HG03558 (cell line): ENCODE measurements around the gene ENTPD5.
"Not testable (repeated sequence)": the region's sequence is repeated elsewhere in the genome, so short reads cannot be mapped to it uniquely, and the experiment has no call there.

Source experiments
- ATAC-seq: cut with Tn5 transposase; IDR thresholded peaks from one replicate; pipeline ENCODE4 v1.9.1; 2021; ENCODE audit warnings: moderate number of reproducible peaks; ENCODE audit not compliant: unreplicated experiment; ENCODE audit errors: extremely low read depth

The ENTPD5 gene

GRCh38 chr14:73945159-73945670 lies 73.9 kb downstream of the ENTPD5 start:
- ATAC-seq: no peak

GRCh38 chr14:73944432-73945158 lies 74.5 kb downstream of the ENTPD5 start:
- ATAC-seq: no peak

- no peak for ATAC-seq
Observed at GRCh38 chr14:73943083-73943482, 76.0 kb downstream of the ENTPD5 start.

GRCh38 chr14:73942180-73942579 lies 76.9 kb downstream of the ENTPD5 start:
- no peak for ATAC-seq

DNA sequence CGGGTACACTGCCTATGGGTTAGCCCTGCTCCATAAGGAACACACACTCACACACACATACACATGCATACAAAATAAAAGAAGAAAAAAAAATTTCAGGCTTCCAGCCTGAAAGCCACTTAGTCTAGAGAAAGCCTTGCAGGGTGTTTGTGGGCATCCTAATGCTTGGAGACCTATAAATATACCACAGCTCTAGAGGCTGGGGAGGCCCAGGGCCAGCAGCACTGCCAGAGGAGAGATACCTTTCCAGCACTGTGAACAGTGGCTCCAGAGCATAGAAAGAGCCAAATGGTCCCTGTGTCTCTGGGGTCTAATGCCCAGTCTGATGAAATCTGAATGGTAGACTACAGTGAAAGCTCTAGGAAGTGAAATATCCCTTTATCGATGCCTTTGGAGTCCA lies 82.1 kb downstream of the ENTPD5 start:
- ATAC-seq: no peak

GRCh38 chr14:73936548-73936947 lies 82.5 kb downstream of the ENTPD5 start:
- ATAC-seq: no peak

GRCh38 chr14:73935666-73936065 lies 83.4 kb downstream of the ENTPD5 start:
- no peak for ATAC-seq

DNA sequence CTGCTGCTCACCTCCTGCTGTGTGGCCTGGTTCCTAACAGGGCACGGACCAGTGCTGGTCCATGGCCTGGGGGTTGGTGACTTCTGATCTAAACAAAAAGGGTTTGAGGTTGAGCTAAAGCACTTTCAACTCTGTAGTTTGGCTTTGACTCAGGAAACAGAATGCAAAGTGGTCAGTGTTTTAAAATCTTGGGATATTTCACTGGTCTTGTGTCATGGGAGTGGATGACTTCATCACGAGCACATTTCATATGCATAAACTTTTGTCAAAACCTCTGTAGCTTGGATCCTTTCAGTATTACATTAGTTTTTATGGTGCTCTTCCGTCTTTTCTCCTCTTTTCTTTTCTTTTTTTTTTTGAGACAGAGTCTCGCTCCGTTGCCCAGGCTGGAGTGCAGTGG lies 94.8 kb downstream of the ENTPD5 start:
- ATAC-seq: no peak

DNA sequence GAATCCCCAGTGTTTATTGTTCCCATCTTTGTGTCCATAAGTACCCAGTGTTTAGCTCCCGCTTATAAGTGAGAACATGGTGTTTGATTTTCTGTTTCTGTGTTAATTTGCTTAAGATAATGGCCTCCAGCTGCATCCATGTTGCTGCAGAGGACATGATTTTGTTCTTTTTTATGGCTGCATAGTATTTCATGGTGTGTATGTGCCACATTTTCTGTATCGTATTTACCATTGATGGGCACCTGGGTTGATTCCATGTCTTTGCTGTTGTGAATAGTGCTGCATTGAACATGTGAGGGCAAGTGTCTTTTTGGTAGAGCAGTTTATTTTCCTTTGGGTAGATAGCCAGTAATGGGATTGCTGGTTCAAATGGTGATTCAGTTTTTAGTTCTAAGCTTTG lies 99.6 kb downstream of the ENTPD5 start:
- not testable (repeated sequence) for ATAC-seq

DNA sequence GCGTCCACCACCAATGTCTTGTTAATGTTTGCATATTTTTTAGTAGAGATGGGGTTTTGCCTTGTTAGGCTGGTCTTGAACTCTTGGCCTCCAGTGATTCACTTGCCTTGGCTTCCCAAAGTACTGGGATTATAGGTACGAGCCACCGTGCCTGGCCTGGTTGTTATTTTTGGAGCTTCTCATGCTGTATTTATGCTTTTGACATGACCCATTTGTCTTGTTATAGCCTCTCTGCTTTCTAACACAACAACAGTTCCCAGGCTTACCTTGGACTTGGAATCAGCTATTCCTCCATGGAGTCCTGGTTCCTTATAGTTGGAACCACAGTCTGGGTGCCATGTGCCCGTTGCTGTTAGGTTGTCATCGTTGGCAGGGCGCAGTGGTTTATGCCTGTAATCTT lies 102.8 kb downstream of the ENTPD5 start:
- no peak for ATAC-seq

DNA sequence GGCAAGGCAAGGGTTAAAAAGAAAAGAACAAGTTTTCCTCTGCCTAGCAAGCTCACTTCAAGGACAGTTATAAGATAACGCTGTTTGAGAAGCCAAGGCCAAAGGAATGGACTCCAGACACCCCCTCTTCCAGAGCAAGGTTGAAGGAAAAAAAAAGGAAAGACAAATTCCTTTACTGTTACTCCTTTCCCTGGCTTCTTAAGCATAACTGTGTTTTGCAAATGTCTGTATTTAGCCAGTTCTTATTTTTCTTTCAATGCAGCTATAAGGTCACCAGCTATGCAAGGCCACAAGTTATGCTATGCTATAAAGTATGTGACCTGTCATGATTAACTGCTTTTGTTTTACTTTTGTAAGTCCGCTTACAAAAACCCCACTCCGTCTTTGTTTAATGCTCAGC lies 105.8 kb downstream of the ENTPD5 start:
- ATAC-seq: no peak

DNA sequence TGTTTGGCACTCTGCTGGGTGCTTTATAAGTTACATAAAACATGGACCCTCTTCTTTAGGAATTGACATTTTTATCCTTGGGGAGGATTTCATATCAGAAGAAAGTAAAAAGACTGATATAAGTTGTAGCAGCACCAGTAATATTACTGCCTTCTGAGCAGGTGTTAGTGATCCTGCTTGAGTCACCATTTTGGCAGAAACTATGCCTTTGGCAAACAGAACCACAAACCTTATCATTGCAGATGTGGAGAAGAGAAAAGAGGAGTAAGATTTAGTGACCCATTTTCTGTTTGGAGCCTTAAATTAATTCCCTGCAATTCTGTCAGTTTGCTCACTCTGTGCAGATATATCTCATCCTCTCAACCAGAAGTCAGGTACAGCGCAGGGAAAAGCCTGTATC lies 109.4 kb downstream of the ENTPD5 start:
- no peak for ATAC-seq
